ENCODE data around the gene SPATA19.

Gene SPATA19

GRCh38 chr11:133841279-133842043 lies 3.9 kb downstream of the SPATA19 start:
- DNase-seq (ENCODE audit: low read depth, low spot score): no peak
- no peak overlapping the region for H3K4me3 ChIP-seq (ENCODE audit: low read length)

- H3K4me3 ChIP-seq (ENCODE audit: low read length): no peak overlapping the region
- no peak for DNase-seq (ENCODE audit: low read depth, low spot score)
Observed at GRCh38 chr11:133840479-133840941, 4.8 kb downstream of the SPATA19 start.

- no peak overlapping the region for H3K4me3 ChIP-seq (ENCODE audit: low read length)
- DNase-seq (ENCODE audit: low read depth, low spot score): no peak
Observed at GRCh38 chr11:133835593-133836548, 9.4 kb downstream of the SPATA19 start.

GRCh38 chr11:133834682-133835592 lies 10.4 kb downstream of the SPATA19 start:
- H3K4me3 ChIP-seq (ENCODE audit: low read length): no peak overlapping the region
- DNase-seq (ENCODE audit: low read depth, low spot score): peak; percentile 76

GRCh38 chr11:133833898-133834681 lies 11.2 kb downstream of the SPATA19 start:
- H3K4me3 ChIP-seq (ENCODE audit: low read length): no peak overlapping the region
- no peak for DNase-seq (ENCODE audit: low read depth, low spot score)

GRCh38 chr11:133832991-133833897 lies 12.1 kb downstream of the SPATA19 start:
- DNase-seq (ENCODE audit: low read depth, low spot score): no peak
- H3K4me3 ChIP-seq (ENCODE audit: low read length): no peak overlapping the region

- no peak for DNase-seq (ENCODE audit: low read depth, low spot score)
- no peak overlapping the region for H3K4me3 ChIP-seq (ENCODE audit: low read length)
Observed at GRCh38 chr11:133832096-133832990, 13.0 kb downstream of the SPATA19 start.

- no peak for DNase-seq (ENCODE audit: low read depth, low spot score)
- no peak overlapping the region for H3K4me3 ChIP-seq (ENCODE audit: low read length)
Observed at GRCh38 chr11:133830931-133831907, 14.1 kb downstream of the SPATA19 start.

- no peak overlapping the region for H3K4me3 ChIP-seq (ENCODE audit: low read length)
- DNase-seq (ENCODE audit: low read depth, low spot score): no peak
Observed at GRCh38 chr11:133829566-133829965, 15.7 kb downstream of the SPATA19 start.

- DNase-seq (ENCODE audit: low read depth, low spot score): no peak
- H3K4me3 ChIP-seq (ENCODE audit: low read length): no peak overlapping the region
Observed at GRCh38 chr11:133828871-133829270, 16.4 kb downstream of the SPATA19 start.

GRCh38 chr11:133827556-133827955 lies 17.8 kb downstream of the SPATA19 start:
- H3K4me3 ChIP-seq (ENCODE audit: low read length): no peak overlapping the region
- no peak for DNase-seq (ENCODE audit: low read depth, low spot score)

GRCh38 chr11:133826866-133827265 lies 18.4 kb downstream of the SPATA19 start:
- no peak overlapping the region for H3K4me3 ChIP-seq (ENCODE audit: low read length)
- no peak for DNase-seq (ENCODE audit: low read depth, low spot score)

- H3K4me3 ChIP-seq (ENCODE audit: low read length): no peak overlapping the region
- DNase-seq (ENCODE audit: low read depth, low spot score): no peak
Observed at GRCh38 chr11:133825666-133826065, 19.6 kb downstream of the SPATA19 start.

- DNase-seq (ENCODE audit: low read depth, low spot score): no peak
- no peak overlapping the region for H3K4me3 ChIP-seq (ENCODE audit: low read length)
Observed at GRCh38 chr11:133825156-133825555, 20.2 kb downstream of the SPATA19 start.

- DNase-seq (ENCODE audit: low read depth, low spot score): no peak
- H3K4me3 ChIP-seq (ENCODE audit: low read length): no peak overlapping the region
Observed at GRCh38 chr11:133824593-133824992, 20.7 kb downstream of the SPATA19 start.

Data from Jurkat, Clone E6-1 (cell line).